HG02840 (cell line): ENCODE measurements around the gene CHRND.

ENCODE experiments used
- ATAC-seq: cut with Tn5 transposase; IDR thresholded peaks from one replicate; pipeline ENCODE4 v1.9.1; 2021; ENCODE audit warnings: mild to moderate bottlenecking, moderate library complexity, moderate number of reproducible peaks; ENCODE audit not compliant: unreplicated experiment, low FRiP score

CHRND gene

GRCh38 chr2:232502911-232503808 lies 22.8 kb upstream of the CHRND start:
- no peak for ATAC-seq

- ATAC-seq, result no peak
These were observed 22.1 kb upstream of the CHRND start for GRCh38 chr2:232503809-232504323.

- no peak for ATAC-seq
These were observed 21.5 kb upstream of the CHRND start for GRCh38 chr2:232504438-232504837.

GRCh38 chr2:232505856-232506255 lies 20.1 kb upstream of the CHRND start:
- ATAC-seq, result no peak

GRCh38 chr2:232506709-232507108 lies 19.3 kb upstream of the CHRND start:
- no peak for ATAC-seq

- no peak for ATAC-seq
These were observed 17.7 kb upstream of the CHRND start for GRCh38 chr2:232508251-232508650.

GRCh38 chr2:232511336-232511890 lies 14.5 kb upstream of the CHRND start:
- ATAC-seq, result no peak

GRCh38 chr2:232512602-232513001 lies 13.4 kb upstream of the CHRND start:
- ATAC-seq, result no peak

GRCh38 chr2:232513353-232513752 lies 12.6 kb upstream of the CHRND start:
- ATAC-seq, result no peak

GRCh38 chr2:232515639-232516038 lies 10.3 kb upstream of the CHRND start:
- no peak for ATAC-seq

GRCh38 chr2:232516551-232516950 lies 9.4 kb upstream of the CHRND start:
- ATAC-seq, result no peak

GRCh38 chr2:232518844-232519243 lies 7.1 kb upstream of the CHRND start:
- no peak for ATAC-seq

- no peak for ATAC-seq
These were observed 6.2 kb upstream of the CHRND start, which contains the start of gene PRSS56 for GRCh38 chr2:232519581-232520438. PRSS56 (plus strand) TSS chr2:232520388; CDS start chr2:232520599, 211 bp downstream.

- no peak for ATAC-seq
These were observed 5.5 kb upstream of the CHRND start for GRCh38 chr2:232520489-232520888.

GRCh38 chr2:232521098-232521497 lies 4.9 kb upstream of the CHRND start:
- no peak for ATAC-seq

- ATAC-seq, result no peak
These were observed 3.9 kb upstream of the CHRND start for GRCh38 chr2:232521959-232522622.

GRCh38 chr2:232522623-232523401 lies 3.1 kb upstream of the CHRND start:
- no peak for ATAC-seq

- no peak for ATAC-seq
These were observed 2.6 kb upstream of the CHRND start for GRCh38 chr2:232523402-232523681.

- ATAC-seq, result no peak
These were observed 2.0 kb upstream of the CHRND start for GRCh38 chr2:232523682-232524597.
